T-helper 22 cell (primary cell): ENCODE data around the gene CIP2A.
A peak's percentile ranks its signal among the peaks of the same experiment; 100 is the strongest.
"Not testable (repeated sequence)": the region's sequence is repeated elsewhere in the genome, so short reads cannot be mapped to it uniquely, and the experiment has no call there.

Experiments used
- DNase-seq: peaks from one replicate; pipeline ENCODE4 v3.0.0-alpha.2; 2020; ENCODE audit warnings: low read depth

The CIP2A gene

GRCh38 chr3:108589081-108589997, at the start of gene CIP2A, which contains the start of gene DZIP3:
Gene CIP2A (minus strand): TSS chr3:108589438. CDS start chr3:108589375, 63 bp downstream.
Gene DZIP3 (plus strand): TSS chr3:108589722. CDS start chr3:108605407, 15,685 bp downstream.
- DNase-seq, result peak; percentile 74

GRCh38 chr3:108629974-108630373, 40.7 kb upstream of the CIP2A start:
- no peak for DNase-seq

- DNase-seq, result no peak
These were observed 34.3 kb upstream of the CIP2A start for GRCh38 chr3:108623504-108623903.

- DNase-seq, result no peak
These were observed 31.0 kb upstream of the CIP2A start for GRCh38 chr3:108620250-108620649.

GRCh38 chr3:108616090-108616489, 26.9 kb upstream of the CIP2A start:
- not testable (repeated sequence) for DNase-seq

- no peak for DNase-seq
These were observed 21.4 kb upstream of the CIP2A start for GRCh38 chr3:108610651-108611050.

GRCh38 chr3:108608750-108609149, 19.5 kb upstream of the CIP2A start:
- no peak for DNase-seq

GRCh38 chr3:108605491-108605890, 16.3 kb upstream of the CIP2A start:
- no peak for DNase-seq

- no peak for DNase-seq
These were observed 15.8 kb upstream of the CIP2A start for GRCh38 chr3:108605028-108605427.

- no peak for DNase-seq
These were observed 14.5 kb upstream of the CIP2A start for GRCh38 chr3:108603691-108604090.

- DNase-seq, result no peak
These were observed 13.7 kb upstream of the CIP2A start for GRCh38 chr3:108602935-108603294.

GRCh38 chr3:108602249-108602934, 13.2 kb upstream of the CIP2A start:
- no peak for DNase-seq

- DNase-seq, result no peak
These were observed 10.6 kb upstream of the CIP2A start for GRCh38 chr3:108599677-108600409.

GRCh38 chr3:108598375-108598774, 9.1 kb upstream of the CIP2A start:
- DNase-seq, result no peak

- DNase-seq, result no peak
These were observed 6.1 kb upstream of the CIP2A start for GRCh38 chr3:108595321-108595720.

- no peak for DNase-seq
These were observed 1.2 kb upstream of the CIP2A start for GRCh38 chr3:108590460-108590859.

GRCh38 chr3:108589998-108590323, 723 bp upstream of the CIP2A start:
- DNase-seq, result no peak

- no peak for DNase-seq
These were observed 637 bp downstream of the CIP2A start for GRCh38 chr3:108588601-108589000.

- DNase-seq, result no peak
These were observed 11.2 kb downstream of the CIP2A start for GRCh38 chr3:108578064-108578463.

- DNase-seq, result no peak
These were observed 19.9 kb downstream of the CIP2A start for GRCh38 chr3:108569336-108569735.

GRCh38 chr3:108566599-108566998, 22.6 kb downstream of the CIP2A start:
- DNase-seq, result no peak

GRCh38 chr3:108565506-108565905, 23.7 kb downstream of the CIP2A start:
- DNase-seq, result no peak

GRCh38 chr3:108564564-108564963, 24.7 kb downstream of the CIP2A start:
- DNase-seq, result no peak
